Measurements from ENCODE around the gene MEF2A.

MEF2A gene

DNA sequence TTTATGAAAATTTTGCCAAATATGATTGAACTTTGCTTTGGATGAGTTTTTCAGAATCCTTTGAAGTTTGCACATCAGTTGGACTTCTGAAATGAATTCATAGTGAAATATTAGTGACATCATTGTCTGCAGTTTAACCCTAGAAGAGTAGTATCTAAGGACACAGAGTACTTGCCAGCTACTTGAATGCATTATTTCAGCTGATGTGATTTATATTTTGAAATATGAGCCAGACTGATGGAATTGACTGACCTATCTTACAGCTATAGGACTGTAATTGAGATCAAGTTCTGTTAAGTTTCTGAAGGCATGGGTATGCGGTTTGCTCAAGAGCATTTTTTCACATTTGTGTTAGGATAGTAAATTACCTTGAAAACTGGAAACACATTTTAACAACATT lies 116.2 kb downstream of the MEF2A start:
- Histone ChIP-seq H3K27ac (no peak overlapping the region), H3K27me3 (no peaks in the 10 kb centered on the region), H3K36me3 (peaks cover 11 to 33% (median 14%) of the 10 kb centered on the region in 3 donors), H3K4me1 (peaks cover 0 to 15% (median 3%) of the 10 kb centered on the region in 4 donors), H3K4me3 (no peak overlapping the region), H3K9me3 (peaks cover 0 to 8% (median 6%) of the 10 kb centered on the region in 3 donors)
- TF ChIP-seq, protein P1, sequence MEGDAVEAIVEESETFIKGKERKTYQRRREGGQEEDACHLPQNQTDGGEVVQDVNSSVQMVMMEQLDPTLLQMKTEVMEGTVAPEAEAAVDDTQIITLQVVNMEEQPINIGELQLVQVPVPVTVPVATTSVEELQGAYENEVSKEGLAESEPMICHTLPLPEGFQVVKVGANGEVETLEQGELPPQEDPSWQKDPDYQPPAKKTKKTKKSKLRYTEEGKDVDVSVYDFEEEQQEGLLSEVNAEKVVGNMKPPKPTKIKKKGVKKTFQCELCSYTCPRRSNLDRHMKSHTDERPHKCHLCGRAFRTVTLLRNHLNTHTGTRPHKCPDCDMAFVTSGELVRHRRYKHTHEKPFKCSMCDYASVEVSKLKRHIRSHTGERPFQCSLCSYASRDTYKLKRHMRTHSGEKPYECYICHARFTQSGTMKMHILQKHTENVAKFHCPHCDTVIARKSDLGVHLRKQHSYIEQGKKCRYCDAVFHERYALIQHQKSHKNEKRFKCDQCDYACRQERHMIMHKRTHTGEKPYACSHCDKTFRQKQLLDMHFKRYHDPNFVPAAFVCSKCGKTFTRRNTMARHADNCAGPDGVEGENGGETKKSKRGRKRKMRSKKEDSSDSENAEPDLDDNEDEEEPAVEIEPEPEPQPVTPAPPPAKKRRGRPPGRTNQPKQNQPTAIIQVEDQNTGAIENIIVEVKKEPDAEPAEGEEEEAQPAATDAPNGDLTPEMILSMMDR (IDR thresholded peaks at IDR 0.05): no peak
- intact Hi-C loops (cut with DNase I; ENCODE audit: low total_unique reads): no loop called here
- DNase-seq: no peak

DNA sequence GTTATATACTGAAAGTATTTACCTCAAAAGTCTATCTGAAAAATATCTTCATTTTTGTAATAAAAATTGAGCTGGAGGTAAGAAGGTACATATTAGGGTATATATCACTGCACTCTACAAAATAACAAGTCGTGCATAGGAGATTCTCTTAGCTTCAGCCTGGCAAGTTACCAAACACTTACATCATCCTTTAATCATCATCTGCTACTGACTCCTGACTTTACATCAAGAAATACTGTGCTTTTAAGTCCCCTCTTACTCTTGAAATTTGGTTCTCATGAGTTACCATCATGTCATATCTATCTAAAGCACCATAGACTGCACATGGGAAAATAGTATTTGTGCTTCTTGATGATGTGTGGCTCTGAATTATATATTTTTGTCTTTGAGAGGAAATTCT lies 116.7 kb downstream of the MEF2A start:
- intact Hi-C loops (cut with DNase I; ENCODE audit: low total_unique reads): no loop called here
- Histone ChIP-seq H3K9me3 (peaks cover 0 to 8% (median 6%) of the 10 kb centered on the region in 3 donors), H3K27me3 (no peaks in the 10 kb centered on the region), H3K4me3 (no peak overlapping the region), H3K27ac (no peak overlapping the region), H3K36me3 (peaks cover 11 to 38% (median 18%) of the 10 kb centered on the region in 3 donors), H3K4me1 (peaks cover 0 to 12% (median 2%) of the 10 kb centered on the region in 4 donors)
- DNase-seq: no peak
- TF ChIP-seq, protein P1 (IDR thresholded peaks at IDR 0.05): no peak

DNA sequence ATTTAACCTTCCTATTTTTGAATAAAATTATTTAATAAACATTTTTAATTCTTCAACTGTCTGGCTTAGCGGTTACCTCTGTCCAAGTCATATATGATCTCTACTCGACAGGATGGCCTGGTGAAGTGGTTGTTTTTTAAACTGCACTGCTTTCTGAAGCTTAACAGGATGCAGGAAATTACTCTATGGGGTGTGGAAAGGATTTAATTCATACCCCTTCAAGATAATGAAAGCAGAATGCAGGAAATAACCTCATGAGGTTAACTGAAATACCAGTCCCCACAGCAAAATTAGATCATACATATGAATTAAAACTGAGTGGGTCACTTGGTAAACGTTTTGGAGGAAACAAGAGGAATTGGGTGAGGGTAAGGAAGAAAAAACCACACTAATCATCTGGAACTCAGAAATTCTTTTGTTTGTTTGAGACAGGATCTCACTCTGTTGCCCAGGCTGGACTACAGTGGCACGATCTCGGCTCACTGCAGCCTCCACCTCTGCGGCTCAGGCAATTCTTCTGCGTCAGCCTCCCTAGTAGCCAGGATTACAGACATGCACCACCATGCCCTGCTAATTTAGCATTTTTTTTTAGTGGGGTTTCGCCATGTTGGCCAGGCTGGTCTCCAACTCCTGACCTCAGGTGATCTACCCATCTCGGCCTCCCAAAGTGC lies 117.4 kb downstream of the MEF2A start:
- Histone ChIP-seq H3K4me3 (no peak overlapping the region), H3K9me3 (peaks cover 0 to 8% (median 6%) of the 10 kb centered on the region in 3 donors), H3K36me3 (peaks cover 11 to 45% (median 19%) of the 10 kb centered on the region in 3 donors), H3K27ac (no peak overlapping the region), H3K4me1 (peaks cover 0 to 9% (median 0%) of the 10 kb centered on the region in 4 donors), H3K27me3 (no peaks in the 10 kb centered on the region)
- intact Hi-C loops (cut with DNase I; ENCODE audit: low total_unique reads): no loop called here
- DNase-seq: no peak
- TF ChIP-seq, protein P1 (IDR thresholded peaks at IDR 0.05): no peak

DNA sequence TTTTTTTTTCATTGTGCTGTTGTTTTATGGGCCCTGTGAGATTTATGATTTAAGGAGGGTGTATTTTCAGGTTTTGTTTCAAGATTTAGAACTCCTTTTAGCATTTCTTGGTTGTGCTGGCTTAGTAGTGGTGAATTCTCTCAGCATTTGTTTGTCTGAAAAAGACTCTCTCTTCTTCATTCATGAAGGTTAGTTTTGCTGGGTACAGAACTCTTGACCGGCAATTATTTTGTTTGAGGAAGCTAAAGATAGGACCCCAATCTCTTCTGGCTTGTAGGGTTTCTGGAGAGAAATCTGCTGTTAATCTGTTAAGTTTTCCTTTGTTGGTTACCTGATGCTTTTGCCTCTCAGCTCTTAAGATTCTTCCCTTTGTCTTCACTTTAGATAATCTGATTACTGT lies 120.5 kb downstream of the MEF2A start:
- TF ChIP-seq, protein P1 (IDR thresholded peaks at IDR 0.05): no peak
- Histone ChIP-seq H3K27ac (no peak overlapping the region), H3K27me3 (no peaks in the 10 kb centered on the region), H3K4me1 (peaks cover 0 to 9% (median 0%) of the 10 kb centered on the region in 4 donors), H3K36me3 (peaks cover 21 to 63% (median 25%) of the 10 kb centered on the region in 3 donors), H3K4me3 (no peak overlapping the region), H3K9me3 (peaks cover 0 to 8% (median 6%) of the 10 kb centered on the region in 3 donors)
- intact Hi-C loops (cut with DNase I; ENCODE audit: low total_unique reads): no loop called here
- DNase-seq: no peak

DNA sequence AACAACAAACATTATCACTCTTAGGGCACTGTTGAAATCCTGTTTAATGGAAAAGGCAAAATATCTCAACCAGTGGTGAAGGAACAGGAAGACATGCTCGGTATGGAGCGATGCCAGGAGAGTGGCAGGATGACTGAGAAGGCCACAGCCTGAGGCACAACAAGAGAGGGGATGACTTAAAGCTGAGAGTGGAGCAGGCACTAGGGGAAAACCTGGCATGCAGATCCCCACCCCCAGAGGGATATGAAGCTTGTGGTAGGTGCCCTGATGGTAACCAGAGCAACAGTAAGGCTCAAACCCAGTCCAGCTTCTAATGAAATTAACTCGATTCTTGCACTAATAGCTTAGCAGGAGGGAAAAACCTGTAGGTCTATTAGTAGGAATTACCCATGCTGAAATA lies 127.0 kb downstream of the MEF2A start:
- Histone ChIP-seq H3K27me3 (no peaks in the 10 kb centered on the region), H3K27ac (no peak overlapping the region), H3K4me3 (no peak overlapping the region), H3K9me3 (no peaks in the 10 kb centered on the region), H3K36me3 (peaks cover 35 to 66% (median 49%) of the 10 kb centered on the region in 3 donors), H3K4me1 (no peaks in the 10 kb centered on the region)
- DNase-seq: no peak
- intact Hi-C loops (cut with DNase I; ENCODE audit: low total_unique reads): no loop called here
- TF ChIP-seq, protein P1 (IDR thresholded peaks at IDR 0.05): no peak
